ENCODE measurements around the gene SLC19A2.
"Not testable (repeated sequence)": the region's sequence is repeated elsewhere in the genome, so short reads cannot be mapped to it uniquely, and the experiment has no call there.

Gene SLC19A2

GRCh38 chr1:169485431-169486280 lies at the start of gene SLC19A2:
Gene SLC19A2, minus strand, starts transcription at chr1:169485944. Its CDS starts 178 bp downstream, at chr1:169485766.
- peak within 1 kb of the TSS; percentile 93 for H3K27ac Mint-ChIP-seq
- H3K27me3 Mint-ChIP-seq = no peaks in the 10 kb centered on the region
- H3K4me3 Mint-ChIP-seq = peak within 1 kb of the TSS; percentile 86
- peaks cover 66% of the 10 kb centered on the region for H3K4me1 Mint-ChIP-seq (ENCODE audit: low read depth)
- peak; percentile 91 for DNase-seq
- peaks cover 26% of the 10 kb centered on the region for H3K36me3 Mint-ChIP-seq (ENCODE audit: low read depth)
- H3K9me3 Mint-ChIP-seq = no peaks in the 10 kb centered on the region

DNA sequence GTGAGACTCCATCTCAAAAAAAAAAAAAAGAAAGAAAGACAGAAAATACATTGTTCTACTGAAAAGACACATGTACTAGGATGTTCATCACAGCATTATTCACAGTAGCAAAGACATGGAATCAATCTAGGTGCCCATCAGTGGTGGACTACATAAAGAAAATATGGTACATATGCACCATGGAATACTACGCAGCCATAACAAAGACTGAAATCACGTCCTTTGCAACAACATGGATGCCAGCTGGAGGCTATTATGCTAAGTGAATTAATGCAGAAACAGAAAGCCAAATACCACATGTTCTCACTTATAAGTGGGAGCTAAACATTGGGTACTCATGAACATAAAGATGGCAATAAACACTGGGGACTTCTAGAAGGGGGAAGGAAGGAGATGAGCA lies 48.9 kb upstream of the SLC19A2 start:
- no peaks in the 10 kb centered on the region for H3K27me3 Mint-ChIP-seq
- no peak overlapping the region for H3K4me3 Mint-ChIP-seq
- peaks cover 87% of the 10 kb centered on the region for H3K36me3 Mint-ChIP-seq (ENCODE audit: low read depth)
- no peaks in the 10 kb centered on the region for H3K9me3 Mint-ChIP-seq
- DNase-seq = no peak
- H3K4me1 Mint-ChIP-seq (ENCODE audit: low read depth) = peaks cover 1% of the 10 kb centered on the region
- no peak overlapping the region for H3K27ac Mint-ChIP-seq

DNA sequence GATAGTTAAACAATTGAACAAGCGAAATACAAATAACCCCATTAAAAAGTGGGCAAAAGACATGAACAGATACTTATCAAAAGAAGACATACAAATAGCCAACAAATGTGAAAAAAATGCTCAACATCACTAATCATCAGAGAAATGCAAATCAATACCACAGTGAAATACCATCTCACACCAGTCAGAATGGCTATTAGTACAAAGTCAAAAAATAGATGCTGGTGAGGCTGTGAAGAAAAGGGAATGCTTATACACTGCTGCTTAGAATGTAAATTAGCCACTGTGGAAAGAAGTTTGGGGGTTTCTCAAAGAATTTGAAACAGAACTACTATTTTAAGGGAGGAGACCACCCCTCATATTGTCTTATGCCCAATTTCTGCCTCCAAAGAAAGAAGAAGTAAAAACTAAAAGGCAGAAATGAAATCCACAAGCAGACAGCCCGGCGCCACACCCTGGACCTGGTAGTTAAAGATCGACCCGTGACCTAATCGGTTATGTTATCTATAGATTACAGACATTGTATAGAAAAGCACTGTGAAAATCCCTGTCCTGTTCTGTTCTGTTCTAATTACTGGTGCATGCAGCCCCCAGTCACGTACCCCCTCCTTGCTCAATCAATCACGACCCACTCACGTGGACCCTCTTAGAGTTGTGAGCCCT lies 47.9 kb upstream of the SLC19A2 start:
- not testable (repeated sequence) for H3K4me3 Mint-ChIP-seq, H3K27me3 Mint-ChIP-seq, DNase-seq, H3K9me3 Mint-ChIP-seq, H3K27ac Mint-ChIP-seq
- H3K36me3 Mint-ChIP-seq (ENCODE audit: low read depth) = peaks cover 96% of the 10 kb centered on the region
- peaks cover 10% of the 10 kb centered on the region for H3K4me1 Mint-ChIP-seq (ENCODE audit: low read depth)

- DNase-seq = no peak
- no peak overlapping the region for H3K27ac Mint-ChIP-seq
- H3K9me3 Mint-ChIP-seq = no peaks in the 10 kb centered on the region
- H3K4me1 Mint-ChIP-seq (ENCODE audit: low read depth) = peaks cover 12% of the 10 kb centered on the region
- no peaks in the 10 kb centered on the region for H3K27me3 Mint-ChIP-seq
- H3K36me3 Mint-ChIP-seq (ENCODE audit: low read depth) = peaks cover 98% of the 10 kb centered on the region
- H3K4me3 Mint-ChIP-seq = no peak overlapping the region
Measured at GRCh38 chr1:169530448-169530847, 44.7 kb upstream of the SLC19A2 start.

GRCh38 chr1:169529068-169529642 lies 43.4 kb upstream of the SLC19A2 start:
- H3K9me3 Mint-ChIP-seq = no peaks in the 10 kb centered on the region
- H3K27me3 Mint-ChIP-seq = no peaks in the 10 kb centered on the region
- H3K4me3 Mint-ChIP-seq = no peak overlapping the region
- H3K4me1 Mint-ChIP-seq (ENCODE audit: low read depth) = peaks cover 12% of the 10 kb centered on the region
- no peak for DNase-seq
- H3K36me3 Mint-ChIP-seq (ENCODE audit: low read depth) = peaks cover 97% of the 10 kb centered on the region
- H3K27ac Mint-ChIP-seq = no peak overlapping the region

GRCh38 chr1:169528215-169529067 lies 42.7 kb upstream of the SLC19A2 start:
- peaks cover 97% of the 10 kb centered on the region for H3K36me3 Mint-ChIP-seq (ENCODE audit: low read depth)
- no peak for DNase-seq
- peaks cover 12% of the 10 kb centered on the region for H3K4me1 Mint-ChIP-seq (ENCODE audit: low read depth)
- H3K27ac Mint-ChIP-seq = no peak overlapping the region
- no peak overlapping the region for H3K4me3 Mint-ChIP-seq
- no peaks in the 10 kb centered on the region for H3K27me3 Mint-ChIP-seq
- H3K9me3 Mint-ChIP-seq = no peaks in the 10 kb centered on the region

DNA sequence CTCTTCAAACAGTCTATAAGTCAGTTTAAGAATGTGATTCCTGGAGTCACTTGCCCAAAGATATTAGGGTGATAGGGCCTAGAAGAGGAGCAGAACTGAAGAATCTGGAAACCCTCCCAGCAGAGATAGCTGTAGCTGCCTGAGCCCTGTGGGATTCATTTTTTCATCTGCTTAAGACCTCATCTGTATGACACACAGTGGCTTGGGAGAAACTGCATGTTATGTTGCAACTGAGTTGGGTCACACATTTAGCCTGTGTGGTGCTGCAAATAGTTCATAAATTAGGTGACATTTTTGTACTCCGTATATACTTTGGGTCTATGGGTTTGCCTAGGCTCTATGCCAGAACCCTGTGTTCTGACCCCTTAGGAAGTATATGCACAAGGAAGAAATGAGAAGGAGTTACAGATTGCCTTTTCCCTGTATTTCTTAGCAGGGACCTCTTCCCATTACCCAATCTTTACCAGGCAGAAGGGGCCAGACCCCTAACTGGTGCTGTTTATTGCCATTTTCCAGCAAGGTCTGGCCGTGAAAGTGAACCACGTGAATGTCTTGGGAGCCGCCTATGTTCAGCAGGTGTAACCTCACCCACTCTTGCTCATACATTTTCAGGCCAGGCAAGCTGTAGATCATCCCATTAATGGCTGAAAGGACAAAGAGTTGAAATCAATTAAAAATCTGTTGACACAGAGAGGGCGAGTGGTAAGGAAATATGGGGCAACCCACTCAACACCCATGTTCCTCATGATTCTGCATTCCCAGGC lies 41.9 kb upstream of the SLC19A2 start:
- peaks cover 12% of the 10 kb centered on the region for H3K4me1 Mint-ChIP-seq (ENCODE audit: low read depth)
- H3K27me3 Mint-ChIP-seq = no peaks in the 10 kb centered on the region
- no peak for DNase-seq
- H3K9me3 Mint-ChIP-seq = no peaks in the 10 kb centered on the region
- H3K27ac Mint-ChIP-seq = no peak overlapping the region
- no peak overlapping the region for H3K4me3 Mint-ChIP-seq
- peaks cover 97% of the 10 kb centered on the region for H3K36me3 Mint-ChIP-seq (ENCODE audit: low read depth)

- no peak for DNase-seq
- H3K4me3 Mint-ChIP-seq = no peak overlapping the region
- H3K36me3 Mint-ChIP-seq (ENCODE audit: low read depth) = peaks cover 96% of the 10 kb centered on the region
- no peaks in the 10 kb centered on the region for H3K27me3 Mint-ChIP-seq
- H3K27ac Mint-ChIP-seq = no peak overlapping the region
- H3K9me3 Mint-ChIP-seq = no peaks in the 10 kb centered on the region
- peaks cover 12% of the 10 kb centered on the region for H3K4me1 Mint-ChIP-seq (ENCODE audit: low read depth)
Measured at GRCh38 chr1:169527001-169527400, 41.3 kb upstream of the SLC19A2 start.

GRCh38 chr1:169526120-169526832 lies 40.5 kb upstream of the SLC19A2 start:
- Mint-ChIP-seq H3K36me3 (ENCODE audit: low read depth) (peaks cover 96% of the 10 kb centered on the region), H3K27me3 (no peaks in the 10 kb centered on the region), H3K27ac (no peak overlapping the region), H3K4me3 (no peak overlapping the region), H3K4me1 (ENCODE audit: low read depth) (peaks cover 12% of the 10 kb centered on the region), H3K9me3 (no peaks in the 10 kb centered on the region)
- DNase-seq = no peak

GRCh38 chr1:169525391-169525790 lies 39.6 kb upstream of the SLC19A2 start:
- peaks cover 94% of the 10 kb centered on the region for H3K36me3 Mint-ChIP-seq (ENCODE audit: low read depth)

DNA sequence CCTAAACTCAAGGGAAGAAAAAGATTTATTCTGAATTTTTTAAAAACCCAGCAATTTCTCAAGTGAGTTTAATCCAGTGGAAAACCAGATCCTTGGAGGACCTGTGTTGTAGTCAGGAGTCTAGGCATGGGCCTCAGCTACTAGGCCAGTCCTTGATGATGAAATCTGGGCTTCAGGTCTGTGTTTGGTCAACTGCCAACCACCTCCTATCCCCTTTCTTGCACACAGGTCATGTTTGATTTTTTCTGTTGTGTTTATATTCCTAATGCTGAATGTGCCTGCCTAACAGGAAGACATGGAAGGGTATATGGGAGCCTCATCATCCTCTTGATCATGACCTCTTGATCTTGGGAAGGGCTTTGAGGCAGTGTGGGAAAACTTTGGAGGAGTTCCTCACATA lies 38.2 kb upstream of the SLC19A2 start:
- Mint-ChIP-seq H3K36me3 (ENCODE audit: low read depth) (peaks cover 95% of the 10 kb centered on the region), H3K27ac (no peak overlapping the region), H3K4me3 (no peak overlapping the region), H3K9me3 (no peaks in the 10 kb centered on the region), H3K27me3 (no peaks in the 10 kb centered on the region), H3K4me1 (ENCODE audit: low read depth) (peaks cover 5% of the 10 kb centered on the region)
- DNase-seq = no peak

More at GRCh38 chr1:169525391-169525790, 39.6 kb upstream of the SLC19A2 start:
- no peak overlapping the region for H3K4me3 Mint-ChIP-seq
- H3K27ac Mint-ChIP-seq = no peak overlapping the region
- H3K9me3 Mint-ChIP-seq = no peaks in the 10 kb centered on the region
- H3K27me3 Mint-ChIP-seq = no peaks in the 10 kb centered on the region
- no peak for DNase-seq
- peaks cover 12% of the 10 kb centered on the region for H3K4me1 Mint-ChIP-seq (ENCODE audit: low read depth)

GRCh38 chr1:169521226-169521625 lies 35.5 kb upstream of the SLC19A2 start:
- Mint-ChIP-seq H3K27ac (no peak overlapping the region), H3K36me3 (ENCODE audit: low read depth) (peaks cover 96% of the 10 kb centered on the region), H3K4me3 (no peak overlapping the region), H3K27me3 (no peaks in the 10 kb centered on the region), H3K4me1 (ENCODE audit: low read depth) (no peaks in the 10 kb centered on the region), H3K9me3 (no peaks in the 10 kb centered on the region)
- DNase-seq = no peak

DNA sequence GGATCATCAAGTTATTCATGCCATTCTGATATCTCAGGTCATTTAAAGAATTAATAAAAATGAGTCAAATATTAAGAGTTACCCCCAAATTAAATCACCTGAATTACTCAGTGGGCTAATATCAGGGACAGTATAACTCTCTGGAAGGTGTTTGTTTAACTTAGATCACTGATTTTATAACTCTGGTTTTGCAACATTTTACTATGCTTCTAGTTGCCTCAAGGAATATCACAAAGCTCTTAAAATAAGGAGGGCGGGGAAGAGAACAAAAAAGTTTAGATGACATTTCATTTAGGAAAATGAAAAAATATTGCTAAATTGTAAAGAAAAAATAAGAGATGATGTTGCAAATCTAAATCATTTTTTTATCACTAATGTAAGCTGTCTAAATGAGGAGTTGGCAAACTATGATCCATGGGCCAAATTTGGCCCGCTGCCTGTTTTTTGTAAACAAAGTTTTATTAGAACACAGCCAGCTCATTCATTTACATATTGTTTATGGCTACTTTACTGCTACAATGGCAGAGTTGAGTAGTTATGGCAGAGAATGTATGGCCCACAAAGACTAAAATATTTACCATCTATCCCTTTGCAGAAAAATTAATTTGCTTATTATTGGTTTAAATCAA lies 31.9 kb upstream of the SLC19A2 start:
- no peak for DNase-seq
- no peak overlapping the region for H3K4me3 Mint-ChIP-seq
- H3K27ac Mint-ChIP-seq = no peak overlapping the region
- peaks cover 5% of the 10 kb centered on the region for H3K4me1 Mint-ChIP-seq (ENCODE audit: low read depth)
- peaks cover 96% of the 10 kb centered on the region for H3K36me3 Mint-ChIP-seq (ENCODE audit: low read depth)
- no peaks in the 10 kb centered on the region for H3K27me3 Mint-ChIP-seq
- H3K9me3 Mint-ChIP-seq = no peaks in the 10 kb centered on the region
